ENCODE results near the gene SLC4A5.
"Not testable (repeated sequence)": the region's sequence is repeated elsewhere in the genome, so short reads cannot be mapped to it uniquely, and the experiment has no call there.

The SLC4A5 gene

DNA sequence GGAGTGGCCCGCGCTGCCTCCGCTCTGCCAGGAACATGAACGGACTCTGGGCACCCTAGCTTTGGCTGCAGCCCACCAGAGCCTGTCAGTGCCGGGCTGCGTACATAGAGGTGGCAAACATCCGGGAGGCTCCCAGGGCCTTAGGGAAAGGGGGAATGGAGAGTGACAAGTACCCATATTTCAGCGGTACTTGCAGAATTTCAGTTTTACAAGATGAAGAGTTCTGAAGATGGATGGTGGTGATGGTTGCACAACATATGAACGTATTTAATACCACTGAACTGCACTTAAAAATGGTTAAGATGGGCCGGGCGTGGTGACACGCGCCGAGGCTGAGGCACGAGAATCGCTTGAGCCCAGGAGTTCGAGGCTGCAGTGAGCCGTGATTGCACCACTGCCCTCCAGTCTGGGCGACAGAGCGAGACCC, 143.9 kb downstream of the SLC4A5 start:
- no peak for DNase-seq (ENCODE audit: low spot score)

DNA sequence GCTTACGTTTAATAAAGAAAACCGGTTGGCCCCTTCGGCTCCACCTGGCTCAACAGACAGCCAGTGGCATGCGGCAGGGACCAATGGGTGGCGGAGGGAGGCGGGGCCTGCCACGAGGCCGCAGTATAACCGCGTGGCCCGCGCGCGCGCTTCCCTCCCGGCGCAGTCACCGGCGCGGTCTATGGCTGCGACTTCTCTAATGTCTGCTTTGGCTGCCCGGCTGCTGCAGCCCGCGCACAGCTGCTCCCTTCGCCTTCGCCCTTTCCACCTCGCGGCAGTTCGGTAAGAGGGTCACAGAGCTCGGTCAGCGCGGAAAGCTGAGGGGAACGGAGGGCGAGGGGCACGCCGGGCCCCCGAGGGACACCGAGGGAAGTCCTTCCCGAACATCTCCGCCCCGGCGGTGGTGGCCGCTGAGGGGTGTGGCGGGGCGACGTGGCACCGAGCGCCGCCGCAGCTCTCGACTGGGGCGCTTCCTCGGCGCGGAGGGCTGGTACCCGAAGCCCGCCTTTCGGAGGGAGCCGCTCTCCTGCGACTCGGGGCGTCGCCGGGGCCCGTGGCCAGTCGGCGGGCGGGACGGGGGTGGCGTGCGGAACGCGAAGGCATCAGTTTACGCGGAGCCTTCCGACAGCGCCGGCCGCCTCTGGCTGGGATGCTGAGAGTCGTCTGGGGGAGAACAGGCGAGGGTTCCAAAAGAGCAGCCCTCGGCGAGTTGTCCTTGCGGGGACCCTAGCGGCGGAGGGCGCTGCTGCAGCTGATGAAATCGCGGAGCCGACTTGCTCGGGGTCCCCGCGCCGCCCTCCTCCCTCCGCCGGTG, 144.5 kb downstream of the SLC4A5 start, which contains the start of gene MTHFD2:
Gene MTHFD2, plus strand, starts transcription at position 155 of the 814 bp plus-strand sequence. Its CDS starts 27 bp downstream, at position 182.
- DNase-seq (ENCODE audit: low spot score) = peak; percentile 93

DNA sequence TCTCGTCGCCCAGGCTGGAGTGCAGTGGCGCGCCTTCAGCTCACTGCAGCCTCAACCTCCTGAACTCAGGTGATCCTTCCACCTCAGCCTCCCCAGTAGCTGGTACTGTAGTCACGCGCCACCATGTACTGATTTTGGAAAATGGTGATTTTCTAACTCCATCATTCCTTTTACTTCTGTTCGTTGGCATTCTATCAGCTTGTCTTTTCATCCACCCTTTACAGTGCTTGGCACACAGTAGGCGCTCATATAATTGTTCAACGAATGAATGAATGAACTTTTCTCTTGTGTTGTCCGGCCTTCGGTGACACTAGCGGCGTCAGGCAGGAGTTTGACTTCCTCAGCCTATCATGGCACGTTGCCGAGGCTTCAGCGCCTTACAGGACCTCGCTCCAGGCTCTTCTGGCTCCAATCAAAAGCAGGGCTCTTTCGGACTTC, 145.2 kb downstream of the SLC4A5 start:
- no peak for DNase-seq (ENCODE audit: low spot score)

DNA sequence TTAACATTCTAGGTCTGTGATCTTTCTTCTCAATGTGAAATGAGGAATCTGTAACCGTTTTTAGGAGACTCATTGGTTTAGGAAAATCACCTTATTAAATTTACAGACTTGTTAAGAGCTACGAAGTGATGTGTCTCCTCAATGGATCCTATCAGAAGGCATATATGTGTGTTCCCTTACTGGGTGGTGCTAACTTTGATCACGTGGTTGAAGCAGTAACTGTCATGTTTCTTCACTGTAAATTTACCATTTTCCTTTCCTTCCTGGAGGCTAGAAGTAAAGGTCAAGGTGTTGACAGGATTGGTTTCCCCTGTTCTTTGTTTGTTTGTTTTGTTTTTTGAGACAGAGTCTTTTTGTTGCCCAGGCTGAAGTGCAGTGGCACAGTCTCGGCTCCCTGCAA, 146.2 kb downstream of the SLC4A5 start:
- DNase-seq (ENCODE audit: low spot score) = no peak

DNA sequence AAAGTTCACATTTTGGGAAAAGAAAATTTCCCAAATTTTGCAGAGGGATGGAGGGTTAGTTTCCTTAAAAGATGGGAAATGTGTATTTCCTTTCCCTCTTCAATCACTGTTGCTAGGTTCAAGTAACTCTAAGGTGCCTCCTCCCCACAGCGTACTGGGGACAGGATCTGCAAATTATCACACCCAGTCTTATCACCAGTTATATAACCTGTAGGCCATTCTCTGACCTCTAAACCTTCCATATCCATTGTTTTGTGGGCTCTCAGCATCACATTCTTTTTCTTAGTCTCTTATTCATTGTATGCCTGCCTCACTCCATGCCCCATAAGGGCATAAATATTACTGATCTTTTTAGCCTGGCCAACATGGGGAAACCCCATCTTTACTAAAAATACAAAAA, 148.4 kb downstream of the SLC4A5 start:
- DNase-seq (ENCODE audit: low spot score) = no peak

DNA sequence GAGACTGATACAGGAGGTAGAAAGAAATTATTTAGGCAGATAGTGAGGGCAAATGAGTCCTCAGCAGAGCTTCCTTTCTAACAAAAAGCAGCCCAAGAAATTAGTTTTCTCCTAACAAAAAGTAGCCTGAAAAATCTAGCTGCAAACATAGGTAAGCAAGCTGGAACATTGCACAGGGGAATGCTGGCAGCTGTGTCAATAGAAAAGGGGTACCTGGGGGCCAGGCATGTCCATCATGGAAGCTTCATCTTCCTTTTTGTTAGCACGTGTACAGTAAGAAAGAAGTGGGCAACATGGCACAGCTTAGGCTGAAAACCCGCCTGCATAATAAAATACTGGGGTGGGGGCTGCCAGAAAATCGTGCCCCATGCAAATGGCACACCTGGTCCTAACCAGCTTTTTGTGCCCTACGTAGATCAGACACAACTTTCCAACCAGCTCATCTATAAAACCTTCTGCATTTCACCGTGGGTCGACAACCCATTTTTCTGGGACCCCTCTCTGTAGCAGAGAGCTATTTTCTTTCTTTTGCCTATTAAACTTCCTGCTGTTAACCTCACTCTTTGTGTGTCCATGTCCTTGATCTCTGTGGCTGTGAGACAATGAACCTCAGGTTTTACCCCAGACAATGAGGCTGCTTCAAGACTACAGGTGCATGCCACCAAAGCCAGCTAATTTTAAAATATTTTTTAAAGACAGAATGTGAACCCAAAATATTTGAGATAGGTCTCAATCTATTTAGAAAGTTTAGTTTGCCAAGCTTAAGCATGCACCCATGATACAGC, 151.4 kb downstream of the SLC4A5 start:
- no peak for DNase-seq (ENCODE audit: low spot score)

DNA sequence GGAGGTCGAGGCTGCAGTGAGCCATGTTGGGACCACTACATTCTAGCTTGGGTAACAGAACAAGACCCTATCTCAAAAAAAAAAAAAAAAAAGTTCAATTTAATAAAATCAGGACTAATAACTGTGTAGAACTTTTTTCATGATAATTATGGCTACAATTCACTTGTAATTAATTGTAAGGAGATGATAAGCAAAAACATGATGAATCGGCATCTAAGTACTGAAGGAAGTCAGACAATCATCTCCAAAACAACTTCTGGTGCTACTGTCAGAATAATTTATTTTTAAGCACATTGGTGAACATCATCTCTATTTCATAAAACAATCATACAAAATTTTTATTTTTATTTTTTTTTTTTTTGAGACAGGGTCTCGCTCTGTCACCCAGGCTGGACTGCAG, 154.5 kb downstream of the SLC4A5 start:
- no peak for DNase-seq (ENCODE audit: low spot score)

DNA sequence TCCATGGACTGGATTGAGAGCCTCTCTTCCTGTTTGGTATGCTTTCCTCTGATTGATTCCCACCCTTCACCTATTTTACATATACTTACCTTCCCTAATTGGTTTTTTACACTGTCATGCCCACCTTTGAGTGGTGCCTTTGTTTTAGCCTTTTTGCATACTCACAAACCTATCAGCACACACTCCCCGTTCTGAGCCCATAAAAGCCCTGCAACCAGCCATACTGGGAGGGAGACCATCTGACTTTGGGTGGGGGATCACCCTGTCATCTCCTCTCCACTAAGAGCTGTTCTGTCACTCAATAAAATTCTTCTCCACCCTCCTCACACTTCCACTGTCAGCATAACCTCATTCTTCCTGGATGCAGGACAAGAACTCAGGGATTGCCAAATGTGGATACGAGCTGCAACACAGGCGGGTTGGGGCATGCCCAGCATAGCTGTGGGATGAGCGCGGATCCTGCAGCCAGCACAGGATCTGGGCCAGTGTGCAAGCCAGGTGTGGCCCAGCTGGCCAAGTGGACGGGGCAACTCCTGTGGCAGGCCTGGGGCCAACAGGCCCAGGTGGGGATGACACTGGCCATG, 155.1 kb downstream of the SLC4A5 start:
- DNase-seq (ENCODE audit: low spot score) = peak; percentile 73

DNA sequence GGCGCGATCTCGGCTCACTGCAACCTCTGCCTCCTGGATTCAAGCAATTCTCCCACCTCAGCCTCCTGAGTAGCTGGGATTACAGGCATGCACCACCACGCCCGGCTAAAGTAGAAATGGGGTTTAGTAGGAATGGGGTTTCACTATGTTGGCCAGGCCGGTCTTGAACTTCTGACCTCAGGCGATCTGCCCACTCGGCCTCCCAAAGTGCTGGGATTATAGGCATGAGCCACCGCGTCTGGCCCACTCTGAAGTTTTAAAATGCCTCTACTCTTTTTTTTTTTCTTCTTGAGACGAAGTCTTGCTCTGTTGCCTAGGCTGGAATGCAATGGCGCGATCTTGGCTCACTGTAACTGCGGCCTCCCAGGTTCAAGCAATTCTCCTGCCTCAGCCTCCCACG, 156.5 kb downstream of the SLC4A5 start:
- not testable (repeated sequence) for DNase-seq (ENCODE audit: low spot score)

DNA sequence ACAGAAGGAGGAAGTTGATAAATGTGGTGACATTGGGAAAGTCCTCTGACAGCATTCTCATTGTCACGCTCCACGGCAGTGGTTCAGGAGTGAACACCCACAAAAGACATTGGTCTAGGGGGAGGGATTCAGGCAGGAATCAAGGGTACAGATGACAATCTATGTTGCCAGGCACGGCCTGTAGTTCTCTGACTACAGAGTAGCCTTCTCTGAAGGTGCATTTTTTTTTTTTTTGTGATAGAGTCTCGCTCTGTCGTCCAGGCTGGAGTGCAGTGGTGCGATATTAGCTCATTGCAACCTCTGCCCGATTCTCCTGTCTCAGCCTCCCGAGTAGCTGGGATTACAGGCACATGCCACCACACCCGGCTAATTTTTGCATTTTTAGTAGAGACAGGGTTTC, 157.2 kb downstream of the SLC4A5 start:
- no peak for DNase-seq (ENCODE audit: low spot score)

DNA sequence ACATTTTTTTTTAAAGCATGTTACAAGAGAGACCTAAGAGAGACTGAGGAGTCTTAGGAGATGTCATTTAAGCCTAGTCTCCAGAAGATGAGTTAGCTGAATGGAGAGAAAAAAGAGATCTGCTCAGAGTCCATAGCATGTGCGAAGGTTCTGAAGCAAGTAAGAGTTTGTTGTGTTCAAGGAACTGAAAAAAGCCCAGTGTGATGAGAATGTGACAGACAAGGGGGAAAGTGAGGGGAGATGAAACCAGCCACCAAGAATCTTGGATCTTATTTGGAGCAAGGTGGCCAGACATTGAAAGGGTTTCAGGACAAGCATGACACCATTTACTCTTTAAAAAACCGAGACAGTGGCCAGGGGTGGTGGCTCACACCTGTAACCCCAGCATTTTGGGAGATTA, 159.3 kb downstream of the SLC4A5 start:
- DNase-seq (ENCODE audit: low spot score) = no peak

DNA sequence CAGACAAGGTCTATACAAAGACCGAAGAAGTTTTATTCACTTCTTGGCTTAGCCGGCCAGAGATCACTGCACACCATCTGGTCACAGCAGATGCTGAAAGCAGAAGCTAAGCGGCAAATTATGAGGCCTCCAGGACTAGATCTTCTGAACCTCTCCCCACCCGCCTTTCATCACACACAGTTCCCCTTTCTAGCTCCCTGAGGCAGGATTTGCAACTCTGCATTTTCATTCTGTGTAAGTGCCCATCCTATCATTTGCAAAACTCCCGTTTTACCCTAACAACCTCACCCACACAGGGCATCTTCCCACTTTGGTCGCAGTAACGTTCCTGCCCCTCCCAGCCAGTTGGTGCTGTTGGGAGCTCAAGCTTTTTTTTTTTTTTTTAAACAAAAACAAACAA, 161.5 kb downstream of the SLC4A5 start:
- DNase-seq (ENCODE audit: low spot score) = no peak

DNA sequence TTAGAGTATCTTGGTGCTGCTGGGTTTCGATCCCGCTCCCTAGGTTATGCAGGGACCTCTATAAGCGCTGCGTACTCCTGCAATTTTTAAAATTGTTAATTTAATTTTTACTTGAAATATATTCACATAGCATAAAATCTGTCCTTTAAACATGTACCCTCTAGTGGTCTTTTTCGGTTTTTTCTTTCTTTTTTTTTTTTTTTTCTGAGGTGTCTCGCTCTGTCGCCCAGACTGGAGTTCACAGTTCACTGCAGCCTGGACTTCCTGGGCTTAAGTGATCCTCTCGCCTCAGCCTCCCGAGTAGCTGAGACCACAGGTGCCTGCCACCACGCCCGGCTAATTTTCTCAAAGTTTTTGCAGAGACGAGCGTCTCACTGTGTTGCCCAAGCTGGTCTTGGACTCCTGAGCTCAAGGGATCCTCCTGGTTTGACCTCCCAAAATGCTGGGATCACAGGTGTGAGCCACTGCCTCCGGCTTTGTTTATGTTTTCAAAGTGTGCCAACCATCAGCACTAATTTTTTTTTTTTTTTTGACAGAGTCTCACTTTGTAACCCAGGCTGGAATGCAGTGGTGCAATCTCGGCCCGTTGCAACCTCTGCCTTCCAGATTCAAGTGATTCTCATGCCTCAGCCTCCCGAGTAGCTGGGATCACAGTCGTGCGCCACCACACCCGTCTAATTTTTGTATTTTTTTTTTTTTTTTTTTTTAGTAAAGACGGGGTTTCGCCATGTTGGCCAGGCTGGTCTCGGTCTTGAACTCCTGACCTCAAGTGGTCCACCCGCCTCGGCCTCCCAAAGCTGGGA, 164.0 kb downstream of the SLC4A5 start:
- DNase-seq (ENCODE audit: low spot score) = no peak

DNA sequence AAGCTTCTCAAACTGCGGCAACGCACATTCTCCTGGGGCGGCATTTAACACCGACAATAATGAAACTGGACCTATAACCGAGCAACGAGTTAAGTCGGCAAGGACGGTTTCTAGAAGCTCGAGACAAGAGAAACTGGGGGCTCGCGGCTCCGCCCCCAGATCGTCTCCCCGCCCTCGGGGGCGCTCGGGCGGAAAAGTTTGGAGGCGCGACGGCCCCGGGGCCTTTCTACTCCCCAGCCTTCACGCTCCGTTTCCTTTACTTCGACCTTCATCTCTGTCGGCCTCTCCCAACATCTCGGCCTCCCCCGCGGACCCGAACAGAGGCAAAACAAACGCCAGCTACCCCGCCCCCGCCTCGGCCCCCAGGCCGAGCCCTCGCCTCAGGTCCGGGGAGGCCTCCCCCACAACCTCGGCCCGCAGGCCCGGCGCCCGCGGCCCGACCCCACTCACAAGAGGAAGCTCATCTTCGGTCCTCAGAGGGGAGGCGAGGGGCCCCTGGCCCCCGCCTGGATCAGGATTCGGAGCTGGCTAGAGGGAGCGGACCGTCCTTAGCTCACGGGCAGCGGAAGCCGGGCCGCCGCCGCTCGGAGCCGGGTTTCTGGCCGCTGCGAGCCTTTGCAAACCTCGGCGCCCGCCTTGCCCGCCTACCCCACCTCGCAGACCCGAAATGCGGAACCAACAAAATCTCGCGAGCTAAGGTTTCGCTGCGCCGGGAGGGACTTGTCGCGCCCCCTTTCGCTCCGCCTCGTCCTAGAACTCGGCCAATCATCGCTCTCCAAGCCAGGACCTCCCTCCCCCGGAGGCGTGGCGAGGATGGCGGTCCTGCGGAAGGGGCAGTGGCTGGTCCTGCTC, 164.8 kb downstream of the SLC4A5 start, which contains the start of gene MOB1A:
Gene MOB1A, minus strand, starts transcription at position 669 of the 852 bp plus-strand sequence. Its CDS starts 205 bp downstream, at position 464.
- peak; percentile 98 for DNase-seq (ENCODE audit: low spot score)

DNA sequence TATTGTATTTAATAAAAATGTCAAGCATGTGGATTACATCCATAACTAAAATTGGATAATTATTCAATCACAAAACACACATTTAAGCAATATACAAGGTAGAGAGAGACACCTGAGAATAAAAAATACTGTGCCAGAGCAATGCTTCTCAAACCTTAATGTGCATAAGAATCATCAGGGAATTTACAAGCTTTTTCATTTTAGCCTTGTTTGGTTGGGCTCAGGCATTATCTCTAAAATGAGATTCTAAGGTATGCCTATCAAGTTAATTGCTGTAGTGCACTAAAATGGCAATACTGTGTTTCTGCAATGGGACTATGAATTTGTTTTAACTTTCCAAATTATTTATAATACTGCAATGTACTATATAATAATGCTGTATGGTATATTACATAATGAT, 165.5 kb downstream of the SLC4A5 start:
- DNase-seq (ENCODE audit: low spot score) = no peak

DNA sequence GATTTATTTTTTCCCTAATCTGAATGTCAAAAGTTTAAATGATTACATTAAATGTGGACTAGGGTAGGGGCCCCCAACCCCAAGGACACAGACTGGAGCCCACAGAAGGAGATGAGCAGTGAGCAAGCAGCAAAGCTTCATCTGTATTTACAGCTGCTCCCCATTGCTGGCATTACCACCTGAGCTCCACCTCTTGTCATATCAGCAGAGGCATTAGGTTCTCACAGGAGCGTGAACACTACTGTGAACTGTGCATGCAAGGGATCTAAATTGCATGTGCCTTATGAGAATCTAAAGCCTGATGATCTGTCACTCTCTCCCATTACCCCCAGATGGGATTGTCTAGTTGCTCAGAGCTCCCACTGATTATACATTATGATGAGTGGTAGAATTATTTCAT, 168.3 kb downstream of the SLC4A5 start:
- DNase-seq (ENCODE audit: low spot score) = no peak

DNA sequence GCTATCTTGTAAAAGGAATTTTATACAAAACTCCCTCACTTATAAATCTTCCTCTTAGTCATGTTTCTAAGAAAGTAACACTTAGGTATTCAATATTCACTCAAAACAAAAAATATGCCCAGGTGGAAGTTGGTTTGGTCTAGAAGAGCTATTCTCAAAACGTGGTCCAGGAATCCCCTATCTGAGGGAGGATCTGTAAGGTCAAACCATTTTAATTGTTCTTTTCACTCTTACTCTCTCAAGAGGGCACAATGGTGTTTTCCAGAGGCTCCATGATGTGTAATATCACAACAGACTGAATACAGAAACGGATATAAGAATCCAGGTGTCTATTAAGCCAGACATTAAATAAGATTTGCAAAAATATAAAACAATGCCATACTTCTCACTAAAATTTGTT, 174.5 kb downstream of the SLC4A5 start:
- DNase-seq (ENCODE audit: low spot score) = no peak

All from AG08396 (cell line).